ENCODE results near the gene CAPZA2. TPM values are rescaled to one million over a fixed set of nuclear protein-coding genes. Genes with fewer than 3 reads are reported as not detected.
"Not testable (repeated sequence)": the region's sequence is repeated elsewhere in the genome, so short reads cannot be mapped to it uniquely, and the experiment has no call there.

Gene CAPZA2
- polyA plus RNA-seq (ENCODE audit: insufficient read length), result 180 TPM

DNA sequence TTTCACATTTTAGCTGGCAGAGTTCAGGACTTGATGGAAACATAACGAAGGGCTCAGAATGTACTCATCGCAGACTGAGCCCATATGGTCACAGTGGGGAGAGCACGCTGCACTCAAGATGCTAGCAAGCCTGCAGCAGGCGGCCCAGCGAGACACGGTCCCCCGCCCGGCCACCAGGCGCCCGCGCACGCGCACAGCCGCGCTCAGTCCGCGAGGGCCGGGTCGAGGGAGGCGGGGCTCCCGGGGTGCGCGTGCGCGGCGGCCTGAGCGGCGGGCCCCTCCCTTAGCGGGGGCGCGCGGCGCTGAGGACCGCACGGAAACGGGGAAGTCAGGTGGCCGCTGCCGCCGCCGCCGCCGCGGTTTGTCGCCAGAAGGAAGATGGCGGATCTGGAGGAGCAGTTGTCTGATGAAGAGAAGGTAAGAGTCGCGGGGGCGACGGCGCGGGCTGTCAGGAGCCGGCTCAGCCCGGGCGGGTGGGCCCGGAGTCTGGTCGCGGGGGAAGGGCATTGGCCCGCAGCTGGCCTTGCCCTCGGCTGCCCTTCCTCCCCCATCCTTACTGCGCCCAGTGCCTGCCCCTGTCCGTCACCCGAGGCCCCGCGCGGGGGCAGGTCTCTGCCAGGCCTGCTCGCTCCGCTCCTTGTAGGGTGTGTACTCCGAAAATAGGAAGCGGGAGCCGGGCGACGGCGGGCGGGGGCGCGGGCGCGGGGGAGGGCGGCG is at the start of gene CAPZA2:
Gene CAPZA2 (plus strand): TSS at position 354 of the 717 bp plus-strand sequence. CDS start 25 bp downstream, at position 379.
- DNase-seq, result peak; percentile 95

DNA sequence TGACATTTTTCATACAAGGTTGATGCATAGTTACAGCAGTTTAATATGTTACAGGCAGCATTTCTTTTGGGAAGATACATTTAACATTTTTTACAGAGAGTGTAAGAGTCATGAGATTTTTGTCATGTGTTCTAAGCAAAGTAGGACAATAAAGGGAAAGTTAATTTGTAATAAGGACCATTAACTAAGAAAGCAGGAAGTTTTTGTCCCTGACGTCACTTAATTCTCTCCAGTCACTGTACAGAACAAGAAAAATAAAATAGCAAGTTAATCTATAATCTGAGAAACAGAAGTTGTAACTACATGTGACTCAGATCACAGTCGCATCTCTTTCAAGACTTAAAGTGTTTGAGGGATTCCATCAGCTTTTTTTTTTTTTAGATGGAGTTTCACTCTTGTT is 49.5 kb upstream of the CAPZA2 start:
- no peak for DNase-seq

DNA sequence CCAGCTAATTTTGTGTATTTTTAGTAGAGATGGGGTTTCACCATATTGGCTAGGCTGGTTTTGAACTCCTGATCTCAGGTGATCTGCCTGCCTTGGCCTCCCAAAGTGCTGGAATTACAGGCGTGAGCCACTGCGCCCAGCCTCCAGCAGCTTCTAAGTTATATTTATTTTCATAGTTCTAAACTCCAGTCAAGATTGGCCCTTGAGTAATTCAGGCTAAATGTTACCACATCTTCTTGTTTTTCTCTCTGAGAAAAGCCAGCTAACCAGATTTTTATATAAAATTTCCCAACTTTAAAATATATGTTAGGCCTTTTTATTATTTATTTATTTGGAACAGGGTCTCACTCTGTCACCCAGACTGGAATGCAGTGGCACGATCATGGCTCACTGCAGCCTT is 49.0 kb upstream of the CAPZA2 start:
- DNase-seq, result not testable (repeated sequence)

DNA sequence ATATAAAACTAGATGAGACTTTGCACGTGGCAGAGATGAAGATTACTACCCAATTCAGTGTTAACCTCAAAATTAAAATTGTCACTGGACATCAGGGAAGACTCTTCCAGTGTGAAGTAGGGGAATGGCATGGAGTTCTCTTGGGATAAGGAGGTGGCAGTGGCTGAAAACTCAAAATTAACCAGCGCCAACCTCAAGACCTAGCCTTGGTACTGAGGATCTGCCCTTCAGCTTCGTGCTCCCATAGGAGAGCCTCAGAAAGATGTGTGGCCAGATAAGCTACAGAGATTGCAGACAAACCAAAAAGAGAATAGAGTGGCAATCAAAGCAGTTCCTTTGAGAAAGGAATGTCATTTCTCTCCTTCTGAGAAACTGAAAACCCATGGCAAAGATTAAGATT is 47.3 kb upstream of the CAPZA2 start:
- DNase-seq, result no peak

DNA sequence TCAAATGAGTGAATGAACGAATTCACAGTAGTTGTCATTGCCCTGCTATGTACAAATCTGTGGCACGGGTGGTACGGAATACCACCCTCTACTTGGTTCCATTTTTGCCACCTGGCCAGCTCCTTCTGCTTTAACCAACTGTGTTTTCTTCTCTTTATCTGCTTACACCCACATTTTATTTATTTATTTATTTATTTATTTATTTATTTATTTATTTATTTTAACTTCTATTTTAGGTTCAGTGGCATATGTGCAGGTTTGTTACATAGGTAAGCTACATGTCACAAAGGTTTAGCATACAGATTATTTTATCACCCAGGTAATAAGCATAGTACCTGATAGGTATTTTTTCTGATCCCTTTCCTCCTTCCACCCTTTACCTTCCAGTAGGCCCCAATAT is 42.2 kb upstream of the CAPZA2 start:
- DNase-seq, result no peak

DNA sequence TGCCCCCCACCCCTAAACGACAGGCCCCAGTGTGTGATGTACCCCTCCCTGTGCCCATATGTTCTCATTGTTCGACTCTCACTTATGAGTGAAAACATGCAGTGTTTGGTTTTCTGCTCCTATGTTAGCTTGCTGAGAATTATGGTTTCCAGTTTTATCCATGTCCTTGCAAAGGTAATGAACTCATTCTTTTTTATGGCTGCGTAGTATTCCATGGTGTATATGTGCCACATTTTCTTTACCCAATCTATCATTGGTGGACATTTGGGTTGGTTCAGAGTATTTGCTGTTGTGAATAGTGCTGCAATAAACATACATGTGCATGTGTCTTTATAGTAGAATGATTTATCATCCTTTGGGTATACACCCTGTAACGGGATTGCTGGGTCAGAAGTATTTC is 40.7 kb upstream of the CAPZA2 start:
- DNase-seq, result not testable (repeated sequence)

DNA sequence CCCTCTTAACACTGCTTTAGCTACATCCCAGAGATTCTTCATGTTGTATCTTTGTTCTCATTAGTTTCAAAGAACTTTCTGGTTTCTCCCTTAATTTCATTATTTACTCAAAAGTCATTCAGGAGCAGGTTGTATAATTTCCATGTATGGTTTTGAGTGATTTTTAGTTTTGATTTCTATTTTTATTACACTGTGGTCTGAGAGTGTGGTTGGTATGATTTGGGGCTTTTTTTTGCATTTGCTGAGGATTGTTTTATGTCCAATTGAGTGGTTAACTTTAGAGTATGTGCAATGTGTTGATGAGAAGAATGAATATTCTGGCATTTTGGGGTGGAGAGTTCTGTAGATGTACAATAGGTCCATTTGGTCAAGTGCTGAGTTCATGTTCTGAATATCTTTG is 37.9 kb upstream of the CAPZA2 start:
- DNase-seq, result no peak

DNA sequence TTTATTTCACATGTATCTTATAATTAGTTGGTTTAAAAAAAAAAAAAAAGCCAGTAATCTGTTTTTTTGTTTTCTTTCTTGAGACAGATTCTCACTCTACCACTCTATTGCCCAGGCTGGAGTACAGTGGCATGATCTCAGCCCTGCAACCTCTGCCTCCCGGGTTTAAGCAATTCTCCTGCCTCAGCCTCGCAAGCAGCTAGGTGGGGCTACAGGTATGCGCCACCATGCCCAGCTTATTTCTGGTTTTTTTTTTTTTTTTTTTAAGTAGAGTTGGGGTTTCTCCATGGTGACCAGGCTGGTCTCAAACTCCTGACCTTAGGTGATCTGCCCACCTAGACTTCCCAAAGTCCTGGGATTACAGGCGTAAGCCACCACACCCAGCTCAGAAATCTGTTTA is 34.1 kb upstream of the CAPZA2 start:
- no peak for DNase-seq

DNA sequence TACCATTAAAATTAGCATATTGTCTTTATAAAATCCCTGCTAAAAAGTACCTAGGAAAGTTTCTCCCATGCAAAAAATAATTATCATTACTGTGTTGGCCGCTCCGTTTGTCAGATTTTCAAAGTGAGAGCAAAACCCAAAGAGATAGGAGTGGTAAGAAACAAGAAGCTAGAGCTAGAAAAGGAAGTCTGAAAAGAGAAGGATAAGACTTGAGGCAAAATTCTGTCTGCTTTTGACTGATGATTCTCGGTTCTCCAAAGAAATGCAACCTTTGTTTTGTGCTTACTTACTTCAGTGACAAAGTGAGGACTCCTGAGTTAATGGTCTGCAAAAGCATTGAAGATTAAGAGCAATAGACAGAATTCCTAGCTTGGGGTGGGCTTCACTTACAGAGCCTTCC is 33.3 kb upstream of the CAPZA2 start:
- DNase-seq, result no peak

DNA sequence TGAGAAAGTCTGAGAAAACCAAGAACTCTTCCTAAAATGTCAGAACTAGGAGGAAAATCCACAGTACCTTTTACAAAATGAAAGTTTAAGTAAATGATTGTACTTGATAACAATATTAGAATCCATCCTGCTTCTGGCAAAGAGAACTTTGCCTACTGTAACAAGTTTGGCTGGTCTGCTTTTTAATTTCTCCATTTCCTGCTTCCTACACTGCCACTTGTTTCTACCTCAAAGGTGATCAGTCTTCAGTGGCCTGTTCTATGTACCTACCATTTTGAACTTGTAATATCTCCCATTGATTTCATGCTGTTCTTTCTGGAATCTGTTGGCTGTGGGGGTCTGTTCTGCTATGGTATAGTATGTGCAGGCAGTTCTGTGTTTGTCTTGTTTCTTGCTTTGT is 32.9 kb upstream of the CAPZA2 start:
- no peak for DNase-seq

DNA sequence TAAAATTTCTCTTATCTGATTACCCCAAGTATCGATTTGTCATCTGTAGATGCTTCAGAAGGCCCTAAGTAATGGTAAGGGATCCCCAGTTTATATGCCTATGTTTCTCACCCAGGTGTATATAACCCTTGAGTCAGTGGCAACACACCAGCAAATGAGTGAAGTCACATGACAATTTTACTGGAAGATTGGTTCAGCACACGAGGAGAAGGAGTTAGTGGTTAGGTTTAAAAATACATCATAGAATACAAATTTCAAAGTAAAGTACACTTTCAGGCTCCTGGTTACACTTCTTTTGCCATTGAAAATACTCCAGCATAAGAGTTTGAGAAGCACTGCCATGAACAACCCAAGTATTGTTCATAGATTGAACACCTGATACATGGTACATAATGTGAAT is 29.7 kb upstream of the CAPZA2 start:
- DNase-seq, result no peak

DNA sequence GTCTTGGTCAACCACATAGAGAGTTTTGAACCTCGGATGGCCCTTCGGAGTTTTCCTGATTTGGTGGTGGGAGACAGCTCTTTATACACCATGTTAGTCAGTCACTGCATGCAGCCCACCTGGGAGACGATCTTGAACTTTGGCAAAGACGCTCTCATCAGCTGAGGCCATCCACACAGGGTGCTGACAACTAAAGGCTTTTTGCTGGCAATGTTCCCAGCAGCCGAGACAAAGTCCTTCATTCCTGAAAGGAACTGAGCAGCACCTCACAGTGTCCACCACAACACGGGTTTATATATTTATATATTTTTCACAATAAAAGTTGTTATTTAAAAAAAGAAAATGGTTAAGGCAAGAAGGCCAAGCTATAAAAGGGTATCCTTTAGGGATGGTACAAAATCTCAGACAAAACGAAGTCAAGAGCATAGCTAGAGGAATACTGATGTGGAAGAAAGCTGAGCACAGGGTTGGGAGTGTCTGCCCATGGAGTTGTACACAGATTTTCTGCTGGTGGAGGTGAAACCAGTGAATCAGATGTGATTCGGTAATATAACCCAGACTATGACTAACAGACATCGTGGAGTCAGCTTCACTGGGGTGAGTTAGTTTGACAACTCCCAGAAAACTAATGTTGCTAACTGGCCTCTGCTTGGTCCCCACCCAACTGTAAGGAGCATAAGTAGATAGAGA is 27.4 kb upstream of the CAPZA2 start:
- no peak for DNase-seq

DNA sequence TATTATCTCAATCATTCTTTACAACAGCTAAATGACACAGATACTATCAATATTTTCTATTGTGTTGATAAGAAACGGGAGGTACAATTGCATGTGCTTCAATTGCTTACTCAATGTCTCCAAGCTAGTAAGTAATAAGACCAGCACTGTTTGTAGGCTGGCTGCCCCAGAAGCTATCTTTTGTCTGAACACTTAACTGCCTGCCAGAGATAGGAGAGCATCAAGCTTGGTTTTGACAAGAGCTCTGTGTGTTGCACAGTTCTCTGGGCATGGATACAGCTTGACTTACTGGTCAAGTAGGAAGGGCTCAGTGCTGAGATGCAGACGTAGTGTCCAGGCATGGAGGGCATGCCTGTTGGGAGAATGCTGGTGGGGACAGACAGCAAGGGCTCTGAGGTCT is 26.3 kb upstream of the CAPZA2 start:
- no peak for DNase-seq

DNA sequence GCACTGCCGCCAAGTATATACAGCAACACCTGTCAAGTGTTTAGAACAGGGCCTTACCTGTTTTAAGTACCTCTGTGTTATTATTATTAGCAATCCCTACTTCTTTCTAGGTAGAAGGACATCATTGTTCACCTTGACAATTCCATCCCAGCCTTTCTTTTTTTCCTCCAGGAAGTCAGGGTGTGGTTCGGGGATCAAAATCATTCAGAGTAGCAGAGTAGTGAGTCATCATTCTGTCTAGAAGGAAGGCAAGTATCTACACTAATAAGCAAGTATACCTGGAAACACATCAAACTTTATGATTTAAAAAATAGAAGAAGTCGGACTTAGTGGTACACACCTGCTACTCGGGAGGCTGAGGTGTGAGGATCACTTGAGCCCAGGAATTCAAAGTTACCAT is 25.5 kb upstream of the CAPZA2 start:
- DNase-seq, result no peak

DNA sequence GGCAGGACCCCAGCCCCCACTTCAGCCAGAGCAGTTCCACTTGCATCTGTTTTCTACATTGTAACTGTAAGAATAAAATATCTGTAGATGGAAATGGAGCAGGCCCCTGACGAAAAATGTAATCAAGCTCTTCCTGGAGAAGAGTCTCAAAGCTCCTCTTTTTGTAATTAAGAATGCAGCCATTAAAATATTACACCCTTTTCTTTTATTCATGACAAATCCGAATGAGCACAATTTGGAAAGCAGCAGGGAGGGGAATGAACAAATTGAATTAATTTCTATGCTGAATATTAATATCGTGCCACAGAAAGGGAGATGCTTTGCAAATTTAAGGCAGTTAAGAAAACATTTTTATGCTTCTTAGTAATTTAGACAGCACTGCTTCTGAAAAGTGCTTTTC is 24.8 kb upstream of the CAPZA2 start:
- DNase-seq, result no peak

DNA sequence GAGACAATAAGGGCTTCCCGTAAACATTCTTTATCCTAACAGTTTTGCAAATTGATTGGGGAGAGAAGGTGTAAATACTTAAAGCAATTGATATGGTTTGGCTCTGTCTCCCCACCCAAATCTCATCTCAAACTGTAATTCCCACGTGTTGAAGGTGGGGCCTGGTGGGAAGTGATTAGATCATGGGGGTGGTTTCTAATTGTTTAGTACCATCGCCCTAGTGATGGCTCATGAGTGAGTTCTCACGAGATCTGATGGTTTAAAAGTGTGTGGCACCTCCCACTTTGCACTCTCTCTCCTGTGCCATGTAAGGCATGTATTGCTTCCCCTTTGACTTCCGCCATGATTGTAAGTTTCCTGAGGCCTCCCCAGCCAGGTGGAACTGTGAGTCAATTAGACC is 22.1 kb upstream of the CAPZA2 start:
- DNase-seq, result no peak

DNA sequence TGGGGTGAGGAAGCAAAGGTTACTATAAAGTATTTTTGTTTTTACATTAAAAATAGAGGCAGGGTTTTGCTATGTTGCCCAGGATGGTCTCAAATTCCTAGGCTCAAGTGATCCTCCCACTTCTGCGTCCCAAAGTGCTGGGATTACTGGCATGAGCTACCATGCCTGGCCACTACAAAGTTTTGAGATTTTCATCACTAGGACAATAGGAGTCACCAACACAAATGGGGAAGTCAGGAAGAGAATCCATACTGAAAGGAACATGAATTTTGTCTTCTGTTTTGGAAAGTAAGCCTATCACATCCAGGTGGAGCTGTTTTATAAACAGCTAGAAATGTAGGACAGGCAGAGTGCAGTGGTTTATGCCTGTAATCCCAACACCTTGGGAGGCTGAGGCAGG is 20.0 kb upstream of the CAPZA2 start:
- DNase-seq, result no peak

DNA sequence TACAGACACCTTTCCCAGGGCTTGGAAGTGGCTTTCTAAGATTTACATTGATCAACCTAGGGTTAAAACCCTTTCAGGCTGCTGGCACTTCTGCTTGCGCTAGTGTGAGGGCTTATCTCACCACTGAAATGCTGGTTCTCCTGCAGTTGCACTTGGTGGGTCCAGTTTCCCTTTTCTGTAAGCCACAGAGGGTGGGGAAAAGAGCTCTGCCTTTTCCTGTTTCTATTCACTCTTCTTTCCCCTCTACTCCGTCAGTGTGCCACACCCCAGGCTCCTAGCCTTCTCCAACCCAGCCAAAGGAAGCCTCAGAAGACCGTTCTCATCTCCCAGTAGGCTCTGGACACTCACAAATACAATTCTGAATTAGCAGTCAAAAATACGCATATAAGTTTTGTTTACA is 19.0 kb upstream of the CAPZA2 start:
- no peak for DNase-seq

DNA sequence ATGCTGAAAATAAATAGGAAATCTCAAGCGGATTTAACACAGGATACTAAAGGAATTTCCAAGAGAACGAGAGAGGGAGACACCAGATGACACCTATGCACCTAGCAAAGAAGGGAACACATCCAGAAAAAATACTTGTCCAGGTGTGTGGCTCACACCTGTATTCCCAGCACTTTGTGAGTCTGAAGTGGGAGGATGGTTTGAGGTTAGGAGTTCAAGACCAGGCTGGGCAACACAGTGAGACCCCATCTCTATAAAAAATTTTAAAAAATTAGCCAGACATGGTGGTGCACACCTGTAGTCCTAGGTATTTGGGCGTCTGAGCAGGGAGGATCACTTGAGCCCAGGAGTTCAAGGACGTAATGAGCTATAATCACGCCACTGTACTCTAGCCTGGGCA is 11.2 kb upstream of the CAPZA2 start:
- DNase-seq, result no peak

DNA sequence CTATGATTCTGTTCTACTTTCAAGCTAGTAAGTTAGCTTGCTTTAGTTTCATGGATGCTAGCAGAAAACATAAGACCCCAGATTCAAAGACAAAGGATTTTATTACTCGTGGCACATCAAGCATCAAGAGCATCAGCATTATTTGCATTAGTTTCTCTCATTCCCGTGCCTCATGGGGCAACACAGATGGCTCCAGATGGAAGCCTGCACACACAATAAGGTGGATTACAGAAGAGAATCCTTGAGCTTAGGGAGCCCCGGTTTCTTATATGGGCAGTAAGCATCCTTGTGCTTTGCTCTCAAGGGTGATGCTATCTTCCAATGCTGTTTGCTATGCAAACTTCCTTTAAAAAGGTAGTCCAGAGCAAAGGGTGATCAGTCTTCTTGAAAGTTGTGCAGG is 10.7 kb upstream of the CAPZA2 start:
- DNase-seq, result no peak

DNA sequence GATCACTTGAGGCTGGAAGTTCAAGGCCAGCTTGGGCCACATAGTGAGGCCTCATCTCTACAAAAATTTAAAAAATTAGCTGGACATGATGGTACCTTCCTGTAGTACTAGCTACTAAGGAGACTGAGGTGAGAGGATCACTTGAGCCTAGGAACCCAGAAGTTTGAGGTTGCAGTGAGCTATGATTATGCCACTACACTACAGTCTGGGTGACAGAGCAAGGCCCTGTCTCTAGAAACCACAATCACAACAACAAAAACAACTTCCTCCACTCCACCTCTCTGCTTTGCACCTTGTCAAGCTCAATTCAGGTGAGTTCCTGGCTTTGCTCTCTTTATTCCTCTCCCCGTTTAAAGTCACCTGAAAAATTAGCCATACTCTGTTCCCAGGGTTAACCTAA is 8.3 kb upstream of the CAPZA2 start:
- no peak for DNase-seq

DNA sequence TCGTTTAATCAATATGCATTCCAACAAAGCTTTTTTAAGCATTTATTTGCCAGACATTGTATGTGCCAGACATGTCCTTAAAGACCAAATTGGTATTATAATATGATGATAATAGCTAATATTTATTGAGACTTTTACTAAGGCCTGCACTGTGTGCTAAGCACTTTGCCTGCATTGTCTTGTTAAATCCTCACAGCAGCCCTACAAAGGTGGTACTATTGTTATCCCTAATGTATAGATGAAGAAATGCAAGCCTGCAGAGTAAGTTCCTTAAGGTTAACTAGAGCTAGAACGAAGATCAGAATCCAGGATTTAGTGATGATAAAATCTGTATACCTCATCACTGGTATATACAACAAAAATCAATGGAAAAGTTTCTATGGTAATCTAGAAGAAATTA is 5.3 kb upstream of the CAPZA2 start:
- DNase-seq, result no peak

DNA sequence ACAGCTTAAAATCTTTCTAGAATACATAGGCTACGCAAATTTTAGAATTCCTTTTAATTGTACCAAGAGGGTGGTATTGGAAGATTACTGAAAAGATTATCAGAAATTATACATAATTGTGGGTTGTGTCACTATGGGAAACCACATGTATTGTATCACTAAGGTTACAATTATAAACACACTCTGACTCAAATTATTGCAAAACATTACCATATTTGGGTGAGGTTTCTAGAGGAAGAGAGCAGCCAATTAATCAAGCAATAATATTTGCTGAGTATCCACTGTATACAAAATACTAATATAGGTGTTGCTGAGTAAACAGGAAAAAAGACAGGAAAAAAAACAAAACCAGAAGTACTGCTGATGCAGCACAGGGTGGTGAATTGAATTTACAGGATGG is 3.1 kb upstream of the CAPZA2 start:
- no peak for DNase-seq

DNA sequence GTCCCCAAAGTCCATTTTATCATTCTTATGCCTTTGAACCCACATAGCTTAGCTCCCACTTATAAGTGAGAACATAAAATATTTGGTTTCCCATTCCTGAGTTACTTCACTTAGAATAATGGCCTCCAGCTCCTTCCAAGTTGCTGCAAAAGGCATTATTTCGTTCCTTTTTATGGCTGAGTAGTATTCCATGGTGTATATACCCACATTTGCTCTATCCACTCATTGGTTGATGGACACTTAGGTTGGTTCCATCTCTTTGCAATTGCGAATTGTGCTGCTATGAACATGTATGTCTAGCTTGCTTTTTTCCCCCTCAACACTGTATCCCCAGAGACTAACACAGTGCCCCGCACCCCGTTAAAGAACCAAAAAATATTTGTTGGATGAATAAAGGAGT is 670 bp upstream of the CAPZA2 start:
- no peak for DNase-seq

All from hindlimb muscle (tissue), 1 donor.